ENCODE results near the gene STXBP6. TPM values are rescaled to one million over a fixed set of nuclear protein-coding genes. Genes with fewer than 3 reads are reported as not detected.

Gene STXBP6
- total RNA-seq, 2 experiments from 2014 or later: not detected

GRCh38 chr14:24875203-24875838 lies 174.6 kb downstream of the STXBP6 start:
- ATAC-seq (no peak), DNase-seq (no peak)
- Mint-ChIP-seq H3K4me3 (no peak overlapping the region), H3K4me1 (no peaks in the 10 kb centered on the region), H3K27ac (no peak overlapping the region), H3K9me3 (ENCODE audit: low read depth) (no peaks in the 10 kb centered on the region), H3K27me3 (peaks cover 31% of the 10 kb centered on the region), H3K36me3 (no peaks in the 10 kb centered on the region)
- CTCF ChIA-PET: no interaction called here

GRCh38 chr14:24874514-24875202 lies 175.3 kb downstream of the STXBP6 start:
- Mint-ChIP-seq H3K4me1 (no peaks in the 10 kb centered on the region), H3K27ac (no peak overlapping the region), H3K27me3 (peaks cover 31% of the 10 kb centered on the region), H3K9me3 (ENCODE audit: low read depth) (no peaks in the 10 kb centered on the region), H3K36me3 (no peaks in the 10 kb centered on the region), H3K4me3 (no peak overlapping the region)
- CTCF ChIA-PET: no interaction called here
- ATAC-seq: no peak
- DNase-seq: no peak

GRCh38 chr14:24873551-24873950 lies 176.4 kb downstream of the STXBP6 start:
- Mint-ChIP-seq H3K27ac (no peak overlapping the region), H3K4me3 (no peak overlapping the region), H3K9me3 (ENCODE audit: low read depth) (no peaks in the 10 kb centered on the region), H3K36me3 (no peaks in the 10 kb centered on the region), H3K4me1 (no peaks in the 10 kb centered on the region), H3K27me3 (peaks cover 29% of the 10 kb centered on the region)
- ATAC-seq (no peak), DNase-seq (no peak)
- CTCF ChIA-PET: no interaction called here

GRCh38 chr14:24870949-24871701 lies 178.8 kb downstream of the STXBP6 start:
- Mint-ChIP-seq H3K4me3 (no peak overlapping the region), H3K4me1 (no peaks in the 10 kb centered on the region)
- CTCF ChIA-PET: no interaction called here

GRCh38 chr14:24868389-24868788 lies 181.6 kb downstream of the STXBP6 start:
- H3K27me3 Mint-ChIP-seq: peaks cover 22% of the 10 kb centered on the region
- H3K27ac Mint-ChIP-seq: no peak overlapping the region
- no peaks in the 10 kb centered on the region for H3K36me3 Mint-ChIP-seq
- H3K4me3 Mint-ChIP-seq: no peak overlapping the region
- ATAC-seq: no peak
- no peak for DNase-seq
- H3K9me3 Mint-ChIP-seq (ENCODE audit: low read depth): no peaks in the 10 kb centered on the region
- CTCF ChIA-PET: no interaction called here
- H3K4me1 Mint-ChIP-seq: no peaks in the 10 kb centered on the region

More at GRCh38 chr14:24870949-24871701, 178.8 kb downstream of the STXBP6 start:
- no peak for DNase-seq
- no peak for ATAC-seq
- H3K27ac Mint-ChIP-seq: no peak overlapping the region
- peaks cover 22% of the 10 kb centered on the region for H3K27me3 Mint-ChIP-seq
- no peaks in the 10 kb centered on the region for H3K9me3 Mint-ChIP-seq (ENCODE audit: low read depth)
- H3K36me3 Mint-ChIP-seq: no peaks in the 10 kb centered on the region

- CTCF ChIA-PET: no interaction called here
- ATAC-seq (no peak), DNase-seq (no peak)
- Mint-ChIP-seq H3K4me1 (no peaks in the 10 kb centered on the region), H3K36me3 (no peaks in the 10 kb centered on the region), H3K9me3 (ENCODE audit: low read depth) (no peaks in the 10 kb centered on the region), H3K27ac (no peak overlapping the region), H3K27me3 (peaks cover 21% of the 10 kb centered on the region), H3K4me3 (no peak overlapping the region)
Measured at GRCh38 chr14:24866067-24866639, 183.8 kb downstream of the STXBP6 start.

GRCh38 chr14:24863968-24864684 lies 185.8 kb downstream of the STXBP6 start:
- H3K9me3 Mint-ChIP-seq (ENCODE audit: low read depth): no peaks in the 10 kb centered on the region
- peaks cover 24% of the 10 kb centered on the region for H3K27me3 Mint-ChIP-seq
- CTCF ChIA-PET: no interaction called here
- no peak overlapping the region for H3K4me3 Mint-ChIP-seq
- no peak for DNase-seq
- no peak overlapping the region for H3K27ac Mint-ChIP-seq
- no peaks in the 10 kb centered on the region for H3K36me3 Mint-ChIP-seq
- H3K4me1 Mint-ChIP-seq: no peaks in the 10 kb centered on the region
- no peak for ATAC-seq

GRCh38 chr14:24861083-24861630 lies 188.8 kb downstream of the STXBP6 start:
- CTCF ChIA-PET: interaction anchor here (1.4 kb wide), 1 partner anchor 151 kb away, joined by 3 read pairs; no protein-coding TSS in a partner anchor
- Mint-ChIP-seq H3K27me3 (peaks cover 33% of the 10 kb centered on the region), H3K4me1 (no peaks in the 10 kb centered on the region), H3K9me3 (ENCODE audit: low read depth) (no peaks in the 10 kb centered on the region), H3K4me3 (no peak overlapping the region), H3K36me3 (no peaks in the 10 kb centered on the region), H3K27ac (no peak overlapping the region)
- ATAC-seq (no peak), DNase-seq (no peak)

- H3K4me1 Mint-ChIP-seq: no peaks in the 10 kb centered on the region
- peaks cover 37% of the 10 kb centered on the region for H3K27me3 Mint-ChIP-seq
- no peaks in the 10 kb centered on the region for H3K36me3 Mint-ChIP-seq
- no peak for ATAC-seq
- H3K4me3 Mint-ChIP-seq: no peak overlapping the region
- CTCF ChIA-PET: no interaction called here
- H3K9me3 Mint-ChIP-seq (ENCODE audit: low read depth): no peaks in the 10 kb centered on the region
- no peak for DNase-seq
- no peak overlapping the region for H3K27ac Mint-ChIP-seq
Measured at GRCh38 chr14:24859559-24859958, 190.4 kb downstream of the STXBP6 start.

GRCh38 chr14:24858684-24859083 lies 191.3 kb downstream of the STXBP6 start:
- H3K27me3 Mint-ChIP-seq: peaks cover 33% of the 10 kb centered on the region
- H3K36me3 Mint-ChIP-seq: no peaks in the 10 kb centered on the region
- no peaks in the 10 kb centered on the region for H3K4me1 Mint-ChIP-seq
- no peak overlapping the region for H3K4me3 Mint-ChIP-seq
- ATAC-seq (no peak), DNase-seq (no peak)
- CTCF ChIA-PET: no interaction called here
- H3K27ac Mint-ChIP-seq: no peak overlapping the region
- H3K9me3 Mint-ChIP-seq (ENCODE audit: low read depth): no peaks in the 10 kb centered on the region

GRCh38 chr14:24858052-24858451 lies 191.9 kb downstream of the STXBP6 start:
- DNase-seq: no peak
- no peaks in the 10 kb centered on the region for H3K9me3 Mint-ChIP-seq (ENCODE audit: low read depth)
- no peak for ATAC-seq
- H3K27ac Mint-ChIP-seq: no peak overlapping the region
- peaks cover 33% of the 10 kb centered on the region for H3K27me3 Mint-ChIP-seq
- H3K4me1 Mint-ChIP-seq: no peaks in the 10 kb centered on the region
- CTCF ChIA-PET: no interaction called here
- H3K4me3 Mint-ChIP-seq: no peak overlapping the region
- H3K36me3 Mint-ChIP-seq: no peaks in the 10 kb centered on the region

- Mint-ChIP-seq H3K27ac (no peak overlapping the region), H3K27me3 (peaks cover 33% of the 10 kb centered on the region), H3K36me3 (no peaks in the 10 kb centered on the region), H3K9me3 (ENCODE audit: low read depth) (no peaks in the 10 kb centered on the region), H3K4me3 (no peak overlapping the region), H3K4me1 (no peaks in the 10 kb centered on the region)
- ATAC-seq (no peak), DNase-seq (no peak)
- CTCF ChIA-PET: no interaction called here
Measured at GRCh38 chr14:24857277-24857676, 192.7 kb downstream of the STXBP6 start.

- no peak for ATAC-seq
- Mint-ChIP-seq H3K27me3 (peaks cover 13% of the 10 kb centered on the region), H3K27ac (no peak overlapping the region), H3K36me3 (no peaks in the 10 kb centered on the region), H3K4me1 (no peaks in the 10 kb centered on the region), H3K9me3 (ENCODE audit: low read depth) (no peaks in the 10 kb centered on the region), H3K4me3 (no peak overlapping the region)
- CTCF ChIA-PET: no interaction called here
- no peak for DNase-seq
Measured at GRCh38 chr14:24853446-24853845, 196.5 kb downstream of the STXBP6 start.
